ENCODE results near the gene SC5D.
A peak's percentile ranks its signal among the peaks of the same experiment; 100 is the strongest.

Gene SC5D

GRCh38 chr11:121268581-121268980 is 24.0 kb upstream of the SC5D start:
- H3K4me3 ChIP-seq (ENCODE audit: low read depth, low read length), result no peak overlapping the region
- TF ChIP-seq CTCF (IDR thresholded peaks at IDR 0.05; ENCODE audit: insufficient read depth, low read depth, low read length, missing control alignments), result no peak
- DNase-seq (ENCODE audit: low read depth), result no peak

GRCh38 chr11:121270001-121270678 is 22.4 kb upstream of the SC5D start:
- no peak for TF ChIP-seq CTCF (IDR thresholded peaks at IDR 0.05; ENCODE audit: insufficient read depth, low read depth, low read length, missing control alignments)
- DNase-seq (ENCODE audit: low read depth), result no peak
- H3K4me3 ChIP-seq (ENCODE audit: low read depth, low read length), result no peak overlapping the region

- no peak for TF ChIP-seq CTCF (IDR thresholded peaks at IDR 0.05; ENCODE audit: insufficient read depth, low read depth, low read length, missing control alignments)
- no peak overlapping the region for H3K4me3 ChIP-seq (ENCODE audit: low read depth, low read length)
- DNase-seq (ENCODE audit: low read depth), result no peak
Measured at GRCh38 chr11:121274332-121274991, 18.1 kb upstream of the SC5D start.

GRCh38 chr11:121281698-121282097 is 10.9 kb upstream of the SC5D start:
- DNase-seq (ENCODE audit: low read depth), result no peak
- TF ChIP-seq CTCF (IDR thresholded peaks at IDR 0.05; ENCODE audit: insufficient read depth, low read depth, low read length, missing control alignments), result no peak
- no peak overlapping the region for H3K4me3 ChIP-seq (ENCODE audit: low read depth, low read length)

GRCh38 chr11:121282386-121282785 is 10.2 kb upstream of the SC5D start:
- DNase-seq (ENCODE audit: low read depth), result no peak
- no peak for TF ChIP-seq CTCF (IDR thresholded peaks at IDR 0.05; ENCODE audit: insufficient read depth, low read depth, low read length, missing control alignments)
- H3K4me3 ChIP-seq (ENCODE audit: low read depth, low read length), result no peak overlapping the region

GRCh38 chr11:121282886-121283502 is 9.6 kb upstream of the SC5D start:
- no peak overlapping the region for H3K4me3 ChIP-seq (ENCODE audit: low read depth, low read length)
- TF ChIP-seq CTCF (IDR thresholded peaks at IDR 0.05; ENCODE audit: insufficient read depth, low read depth, low read length, missing control alignments), result no peak
- DNase-seq (ENCODE audit: low read depth), result peak; percentile 57
